ENCODE data around the gene KIFC3. TPM values are rescaled to one million over a fixed set of nuclear protein-coding genes. Genes with fewer than 3 reads are reported as not detected.

KIFC3 gene
- total and polyA plus RNA-seq, 2 of the 13 experiments (the other 11 are each of a cell fraction or from before 2014, with no cell fraction given): 42.1 to 45.3 TPM

- TF ChIP-seq KLF9 (CRISPR knock-in tag; IDR thresholded peaks at IDR 0.05; ENCODE audit: low read depth) (no peak; the same call in 1 of the 2 replicates), ATF4 (CRISPR knock-in tag; IDR thresholded peaks at IDR 0.05) (peak in 1 of 2 experiments; percentile 80; a peak in 1 of 4 replicates), GPN1 (CRISPR knock-in tag; IDR thresholded peaks at IDR 0.05; ENCODE audit: borderline replicate concordance) (no peak), YEATS4 (CRISPR knock-in tag; IDR thresholded peaks at IDR 0.05; ENCODE audit: borderline replicate concordance) (0 out of 2 replicates have a peak, but pooled peaks have one; percentile 21), PHB2 (IDR thresholded peaks at IDR 0.05; ENCODE audit: partially characterized antibody) (no peak), BCL3 (CRISPR knock-in tag; IDR thresholded peaks at IDR 0.05) (peak; percentile 59; the same call in 1 of the 2 replicates), SALL2 (CRISPR knock-in tag; IDR thresholded peaks at IDR 0.05) (peak; percentile 71; the same call in 1 of the 2 replicates), BORCS8-MEF2B (CRISPR knock-in tag; IDR thresholded peaks at IDR 0.05) (no peak), ATF7-NPFF (CRISPR knock-in tag; IDR thresholded peaks at IDR 0.05; ENCODE audit: low read depth) (peak; percentile 92), ZNF382 (CRISPR knock-in tag; IDR thresholded peaks at IDR 0.05; ENCODE audit: borderline replicate concordance) (no peak), HDAC2 (CRISPR knock-in tag; IDR thresholded peaks at IDR 0.05) (peak; percentile 81), HOXD1 (CRISPR knock-in tag; IDR thresholded peaks at IDR 0.05) (no peak), ZFP62 (CRISPR knock-in tag; IDR thresholded peaks at IDR 0.05) (no peak), ZNF777 (CRISPR knock-in tag; IDR thresholded peaks at IDR 0.05) (no peak), GABPB1 (CRISPR knock-in tag; IDR thresholded peaks at IDR 0.05) (peak; percentile 80), AKAP8 (CRISPR knock-in tag; IDR thresholded peaks at IDR 0.05) (peak; percentile 84)
- TF ChIP-seq, protein P1, sequence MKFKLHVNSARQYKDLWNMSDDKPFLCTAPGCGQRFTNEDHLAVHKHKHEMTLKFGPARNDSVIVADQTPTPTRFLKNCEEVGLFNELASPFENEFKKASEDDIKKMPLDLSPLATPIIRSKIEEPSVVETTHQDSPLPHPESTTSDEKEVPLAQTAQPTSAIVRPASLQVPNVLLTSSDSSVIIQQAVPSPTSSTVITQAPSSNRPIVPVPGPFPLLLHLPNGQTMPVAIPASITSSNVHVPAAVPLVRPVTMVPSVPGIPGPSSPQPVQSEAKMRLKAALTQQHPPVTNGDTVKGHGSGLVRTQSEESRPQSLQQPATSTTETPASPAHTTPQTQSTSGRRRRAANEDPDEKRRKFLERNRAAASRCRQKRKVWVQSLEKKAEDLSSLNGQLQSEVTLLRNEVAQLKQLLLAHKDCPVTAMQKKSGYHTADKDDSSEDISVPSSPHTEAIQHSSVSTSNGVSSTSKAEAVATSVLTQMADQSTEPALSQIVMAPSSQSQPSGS (CRISPR knock-in tag; IDR thresholded peaks at IDR 0.05): peak; percentile 62; the same call in 1 of the 2 replicates
- TF ChIP-seq, protein P2, sequence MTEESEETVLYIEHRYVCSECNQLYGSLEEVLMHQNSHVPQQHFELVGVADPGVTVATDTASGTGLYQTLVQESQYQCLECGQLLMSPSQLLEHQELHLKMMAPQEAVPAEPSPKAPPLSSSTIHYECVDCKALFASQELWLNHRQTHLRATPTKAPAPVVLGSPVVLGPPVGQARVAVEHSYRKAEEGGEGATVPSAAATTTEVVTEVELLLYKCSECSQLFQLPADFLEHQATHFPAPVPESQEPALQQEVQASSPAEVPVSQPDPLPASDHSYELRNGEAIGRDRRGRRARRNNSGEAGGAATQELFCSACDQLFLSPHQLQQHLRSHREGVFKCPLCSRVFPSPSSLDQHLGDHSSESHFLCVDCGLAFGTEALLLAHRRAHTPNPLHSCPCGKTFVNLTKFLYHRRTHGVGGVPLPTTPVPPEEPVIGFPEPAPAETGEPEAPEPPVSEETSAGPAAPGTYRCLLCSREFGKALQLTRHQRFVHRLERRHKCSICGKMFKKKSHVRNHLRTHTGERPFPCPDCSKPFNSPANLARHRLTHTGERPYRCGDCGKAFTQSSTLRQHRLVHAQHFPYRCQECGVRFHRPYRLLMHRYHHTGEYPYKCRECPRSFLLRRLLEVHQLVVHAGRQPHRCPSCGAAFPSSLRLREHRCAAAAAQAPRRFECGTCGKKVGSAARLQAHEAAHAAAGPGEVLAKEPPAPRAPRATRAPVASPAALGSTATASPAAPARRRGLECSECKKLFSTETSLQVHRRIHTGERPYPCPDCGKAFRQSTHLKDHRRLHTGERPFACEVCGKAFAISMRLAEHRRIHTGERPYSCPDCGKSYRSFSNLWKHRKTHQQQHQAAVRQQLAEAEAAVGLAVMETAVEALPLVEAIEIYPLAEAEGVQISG (CRISPR knock-in tag; IDR thresholded peaks at IDR 0.05): peak; percentile 82
Observed at GRCh38 chr16:57810197-57811031, 8.1 kb upstream of the KIFC3 start (continued).

Measured in HepG2 (cell line).